Measurements from ENCODE around the gene CCSER1.

CCSER1 gene

DNA sequence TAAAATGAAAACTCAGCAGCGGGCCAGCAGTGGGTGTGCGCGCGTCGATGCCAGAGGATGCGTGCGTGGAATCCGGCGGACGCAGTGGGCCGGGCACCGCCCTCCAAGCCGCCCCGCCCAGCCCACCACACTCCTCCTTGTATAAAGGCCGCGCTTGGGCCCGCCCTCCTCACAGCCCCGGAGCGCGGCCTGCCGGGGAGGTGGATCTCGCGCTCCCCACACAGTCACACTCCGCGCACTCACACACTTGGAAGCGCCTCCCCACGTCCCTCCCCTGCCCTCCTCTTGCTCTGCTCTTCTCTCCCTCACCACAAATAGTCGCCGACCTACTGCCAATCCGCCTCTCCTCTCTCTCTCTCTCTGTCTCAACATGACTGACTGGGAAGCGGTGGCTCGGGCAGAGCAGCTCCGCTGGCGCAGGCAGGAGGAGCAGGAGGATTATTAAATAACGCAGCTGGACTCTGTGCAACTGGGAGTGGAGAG lies at the start of gene CCSER1:
CCSER1 (plus strand) TSS at position 172 of the 483 bp plus-strand sequence.
- DNase-seq (ENCODE audit: low read depth in 2 of 2): peak in 1 of 2 experiments; percentile 17

DNA sequence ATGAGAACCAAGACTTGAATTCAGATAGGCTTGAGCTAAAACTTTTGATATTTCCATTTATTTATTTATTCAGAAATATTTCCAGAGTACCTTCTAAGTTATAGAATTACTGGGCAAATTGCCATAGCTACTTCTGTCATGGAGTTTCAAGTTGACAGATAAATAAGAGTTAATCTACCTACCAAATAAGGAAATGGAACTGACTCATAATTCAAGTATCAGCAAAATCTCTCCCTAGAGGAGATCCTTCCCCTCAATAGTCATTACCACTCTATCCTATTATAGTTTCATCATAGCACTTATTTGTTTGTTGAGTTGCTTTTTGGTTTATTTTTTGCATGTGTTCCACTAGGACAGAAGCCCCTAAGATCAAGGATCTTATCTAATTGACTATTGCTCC lies 48.8 kb upstream of the CCSER1 start:
- DNase-seq (ENCODE audit: low read depth in 2 of 2): no peak

DNA sequence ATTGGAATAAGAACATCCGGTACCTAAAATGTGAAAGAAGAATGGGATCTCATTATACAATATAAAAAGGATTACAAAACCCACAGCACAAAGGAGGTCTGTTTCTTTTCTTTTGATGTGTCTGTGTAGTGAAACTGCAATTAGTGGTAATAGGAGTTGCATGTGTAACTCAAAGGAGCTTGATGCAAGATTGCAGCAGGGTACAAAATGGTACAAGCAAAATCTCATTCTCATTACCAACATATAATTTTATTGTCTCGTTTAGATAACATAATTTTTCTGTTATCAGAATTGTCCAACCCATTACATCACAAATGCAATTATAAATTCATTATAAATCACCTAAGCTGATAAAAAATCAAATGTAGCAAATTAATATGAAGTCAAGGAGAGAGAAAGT lies 47.1 kb upstream of the CCSER1 start:
- no peak for DNase-seq (ENCODE audit: low read depth in 2 of 2)

DNA sequence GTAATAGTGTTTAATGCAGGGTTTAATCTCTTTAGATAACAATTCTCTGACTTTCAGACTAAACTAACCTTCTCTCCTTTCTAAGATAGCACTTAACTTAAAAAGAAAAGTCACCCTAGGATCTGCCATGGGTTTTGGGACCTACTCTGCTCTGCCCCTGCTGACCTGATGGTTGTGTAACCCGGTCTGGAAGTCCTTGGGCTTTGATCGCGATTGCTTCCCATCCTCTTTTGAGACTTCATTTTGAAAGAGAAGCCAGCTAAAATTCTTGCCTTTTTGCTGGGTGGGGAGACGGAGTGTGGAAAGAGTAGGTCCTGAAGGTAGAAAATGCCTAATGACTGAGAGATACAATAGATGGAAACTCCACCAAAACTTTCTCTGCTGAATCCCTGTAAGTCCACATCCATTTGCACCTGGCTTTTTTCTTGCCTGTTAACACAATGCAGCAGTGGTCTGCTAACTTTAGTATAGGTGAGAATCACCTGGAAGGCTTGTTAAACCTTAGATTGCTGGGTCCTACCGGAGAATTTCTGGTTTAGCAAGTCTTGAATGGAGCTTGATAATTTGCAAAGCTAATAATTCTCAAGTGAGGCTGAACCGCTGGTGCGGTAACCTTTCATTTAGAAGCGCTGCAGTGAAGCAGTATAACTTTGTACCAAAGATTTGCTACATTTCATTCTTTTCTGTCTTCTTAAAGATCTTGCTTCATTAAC lies 45.6 kb upstream of the CCSER1 start:
- DNase-seq (ENCODE audit: low read depth in 2 of 2): no peak

DNA sequence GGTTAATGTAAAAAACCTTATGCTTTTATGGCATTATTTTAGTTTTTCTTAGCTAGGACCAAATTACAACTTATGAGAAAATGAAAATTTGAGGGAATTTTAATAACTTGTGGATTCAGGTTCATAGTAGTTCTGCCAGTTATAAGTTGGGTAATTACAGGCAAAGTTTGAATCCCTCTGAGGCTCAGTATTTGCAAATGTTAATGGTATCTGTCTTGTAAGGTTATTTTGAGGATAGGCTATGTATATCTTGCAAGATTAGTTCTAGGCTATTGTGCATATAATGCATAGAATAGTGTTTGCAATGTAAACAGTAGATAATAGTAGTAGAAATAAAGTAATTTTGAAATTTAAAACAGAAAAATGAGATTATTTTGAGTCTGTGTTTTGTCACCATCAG lies 44.7 kb upstream of the CCSER1 start:
- DNase-seq (ENCODE audit: low read depth in 2 of 2): no peak

DNA sequence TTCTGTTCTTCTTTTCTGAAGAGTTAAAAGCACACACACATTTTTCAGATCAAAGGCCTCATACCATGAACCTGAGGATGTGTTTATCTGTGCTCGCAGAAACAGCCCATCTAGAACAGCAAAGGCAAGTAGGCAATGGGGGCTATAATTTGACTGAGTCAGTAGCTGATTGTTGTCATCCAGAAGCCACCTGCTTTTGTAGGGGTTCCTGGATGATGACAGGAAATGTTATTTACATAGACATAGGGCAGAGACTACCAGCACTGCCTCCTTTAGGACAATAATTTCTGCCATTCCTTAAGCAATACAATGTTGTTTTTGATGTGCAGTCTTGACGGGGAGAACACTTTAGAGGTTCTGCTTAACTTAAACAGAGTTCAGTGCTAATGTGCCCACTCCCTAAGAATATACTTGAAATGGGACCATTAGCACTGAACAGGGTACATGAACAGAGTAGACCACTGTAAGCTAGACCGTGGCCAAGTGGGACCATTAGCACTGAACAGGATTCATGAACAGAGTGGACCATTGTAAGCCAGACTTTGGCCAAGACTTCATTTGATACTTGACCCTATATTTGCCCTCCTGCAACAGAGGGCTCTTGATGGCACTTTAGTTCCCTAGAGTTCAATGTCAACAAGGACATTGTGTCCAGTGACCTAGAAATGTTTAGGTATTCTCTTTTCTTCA lies 42.8 kb upstream of the CCSER1 start:
- DNase-seq (ENCODE audit: low read depth in 2 of 2): no peak

DNA sequence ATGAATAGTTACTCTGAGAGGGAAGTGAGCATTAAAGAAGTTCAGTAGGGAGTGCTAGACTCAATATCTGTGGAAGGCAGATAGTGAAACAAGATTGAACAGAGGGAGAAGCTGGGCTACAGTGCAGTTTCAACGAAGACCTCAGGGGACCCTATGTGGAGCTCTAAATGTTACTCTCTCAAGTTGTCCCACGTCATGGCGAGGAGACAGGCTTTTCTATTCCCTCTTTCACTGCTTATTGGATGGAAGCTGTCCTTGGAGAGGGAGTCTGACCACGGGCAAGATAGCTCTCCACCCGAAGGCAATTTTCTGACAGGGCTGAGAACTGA lies 42.3 kb upstream of the CCSER1 start:
- DNase-seq (ENCODE audit: low read depth in 2 of 2): no peak

DNA sequence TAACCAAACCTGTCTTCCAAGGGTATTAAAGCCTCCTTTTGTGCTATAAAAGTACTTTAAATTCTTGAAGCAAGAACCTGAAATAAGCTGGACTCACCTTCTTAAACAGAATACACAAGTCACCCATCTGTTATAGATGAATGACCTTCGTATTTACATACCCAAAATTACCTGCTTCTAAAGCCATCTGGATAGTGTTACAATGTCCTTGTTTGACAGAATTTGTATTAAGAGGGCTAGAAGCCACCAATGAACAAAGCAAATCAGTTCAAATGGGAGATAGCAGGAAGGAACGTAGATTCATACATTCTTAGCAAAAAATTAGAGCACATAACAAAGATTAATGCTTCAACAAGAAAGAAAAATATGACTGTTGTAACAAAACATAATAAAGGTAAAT lies 33.7 kb upstream of the CCSER1 start:
- no peak for DNase-seq (ENCODE audit: low read depth in 2 of 2)

DNA sequence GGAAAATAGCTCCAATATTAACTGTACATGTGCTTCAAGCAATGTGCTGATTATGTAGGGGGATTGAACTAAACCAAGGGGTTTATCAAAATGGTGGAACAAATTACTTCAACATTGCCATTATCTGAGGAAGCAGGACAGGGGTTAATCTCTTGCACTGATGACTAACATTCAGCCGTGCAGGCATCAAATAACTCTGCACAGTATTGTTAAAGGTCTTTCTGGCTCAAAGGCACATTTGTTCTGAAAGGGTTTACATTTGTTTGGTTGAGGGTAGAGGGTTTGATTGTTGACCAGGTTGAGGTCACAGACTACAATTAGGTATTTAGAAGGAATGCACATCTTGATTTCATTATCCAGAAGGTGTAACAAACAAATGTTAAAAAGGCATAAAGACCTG lies 32.2 kb upstream of the CCSER1 start:
- no peak for DNase-seq (ENCODE audit: low read depth in 2 of 2)

DNA sequence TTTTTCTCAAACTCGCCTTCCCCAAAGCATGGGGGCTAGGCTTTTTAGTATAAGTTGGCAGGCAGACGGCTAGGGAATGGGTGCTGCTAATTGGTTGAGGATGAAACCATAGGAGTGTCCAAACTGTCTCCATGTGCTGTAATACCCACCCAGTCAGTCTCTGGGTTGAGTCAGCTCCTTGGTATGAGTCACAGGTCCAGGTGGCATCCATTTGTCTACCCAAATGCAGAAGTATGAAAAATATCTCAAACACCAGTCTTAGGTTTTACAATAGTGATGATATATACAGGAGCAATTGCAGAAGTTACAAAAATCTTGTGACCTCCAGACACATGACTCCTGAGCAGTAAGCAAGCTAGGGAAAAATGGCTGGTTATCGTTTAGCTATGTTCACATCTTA lies 27.4 kb upstream of the CCSER1 start:
- DNase-seq (ENCODE audit: low read depth in 2 of 2): no peak

DNA sequence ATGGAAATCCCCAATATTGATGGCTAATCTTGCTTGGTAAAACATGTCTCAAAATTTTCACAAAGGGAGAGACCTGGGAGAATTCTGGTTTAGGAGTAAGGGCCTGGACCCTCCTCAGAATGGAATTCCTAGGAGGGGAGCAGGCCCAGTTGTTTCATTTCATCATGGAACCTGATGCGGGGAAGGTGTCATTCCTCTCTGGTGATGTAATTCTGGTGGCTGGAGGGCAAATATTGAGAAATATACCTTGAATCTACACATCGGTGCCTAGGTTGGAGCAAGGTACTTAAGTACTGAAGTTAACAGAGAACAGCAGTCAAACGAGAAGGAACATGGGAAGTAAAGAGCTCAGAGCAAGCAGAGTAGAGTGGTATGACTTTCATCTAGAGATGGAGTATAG lies 23.2 kb upstream of the CCSER1 start:
- DNase-seq (ENCODE audit: low read depth in 2 of 2): no peak

DNA sequence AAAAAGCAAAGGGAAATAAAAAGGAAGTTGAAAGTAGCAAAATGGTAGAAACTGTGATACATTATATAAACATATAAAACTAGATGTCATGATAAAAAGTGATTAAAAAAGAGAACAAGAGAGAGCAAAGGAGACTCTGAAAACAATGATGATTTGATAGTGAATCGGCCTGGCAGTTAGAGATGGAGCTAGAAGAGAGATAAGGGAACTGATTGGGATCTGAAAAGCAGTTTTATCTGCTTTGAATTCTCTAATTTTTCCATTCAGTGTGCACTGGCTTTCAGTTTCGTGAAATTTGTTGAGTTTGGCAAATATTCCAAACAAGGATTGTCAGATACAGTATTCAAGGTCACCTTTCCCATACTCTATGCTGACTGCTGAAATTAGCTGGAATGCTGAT lies 21.9 kb upstream of the CCSER1 start:
- no peak for DNase-seq (ENCODE audit: low read depth in 2 of 2)

DNA sequence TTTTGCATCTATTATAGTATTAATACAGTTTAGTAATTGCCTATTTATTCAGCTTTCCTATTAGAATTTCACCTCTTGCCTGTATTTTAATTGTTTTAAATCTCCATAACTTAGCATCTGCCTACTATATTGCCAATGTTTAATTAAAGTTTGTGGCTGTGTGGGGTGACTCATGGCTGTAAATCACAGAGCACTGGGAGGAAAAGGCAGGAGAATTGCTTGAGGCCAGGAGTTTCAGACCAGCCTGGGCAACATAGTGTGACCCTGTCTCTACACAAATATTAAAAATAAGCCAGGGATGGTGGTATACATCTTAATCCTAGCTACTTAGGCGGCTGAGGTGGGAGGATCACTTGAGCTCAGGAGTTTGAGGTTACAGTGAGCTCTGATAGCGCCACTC lies 14.5 kb upstream of the CCSER1 start:
- no peak for DNase-seq (ENCODE audit: low read depth in 2 of 2)

DNA sequence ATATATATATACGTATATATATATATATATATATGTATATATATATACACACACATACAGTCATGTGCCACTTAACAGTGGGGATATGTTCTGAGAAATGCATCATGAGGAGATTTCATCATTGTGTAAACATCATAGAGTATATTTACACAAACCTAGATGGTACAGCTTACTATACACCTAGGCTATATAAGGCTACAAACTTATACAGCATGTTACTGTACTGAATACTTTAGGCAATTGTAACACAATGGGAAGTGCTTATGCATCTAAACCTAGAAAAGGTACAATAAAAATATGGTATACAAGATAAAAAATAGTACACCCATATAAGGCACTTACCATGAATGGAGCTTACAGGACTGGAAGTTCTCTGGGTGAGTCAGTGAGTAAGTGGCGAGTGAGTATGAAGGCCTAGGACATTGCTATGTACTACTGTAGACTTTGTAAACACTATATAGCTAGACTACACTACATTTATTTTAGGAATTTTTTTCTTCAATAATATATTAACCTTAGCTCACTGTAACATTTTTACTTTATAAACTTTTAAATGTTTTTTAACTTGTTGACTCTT lies 13.2 kb upstream of the CCSER1 start:
- DNase-seq (ENCODE audit: low read depth in 2 of 2): no peak

DNA sequence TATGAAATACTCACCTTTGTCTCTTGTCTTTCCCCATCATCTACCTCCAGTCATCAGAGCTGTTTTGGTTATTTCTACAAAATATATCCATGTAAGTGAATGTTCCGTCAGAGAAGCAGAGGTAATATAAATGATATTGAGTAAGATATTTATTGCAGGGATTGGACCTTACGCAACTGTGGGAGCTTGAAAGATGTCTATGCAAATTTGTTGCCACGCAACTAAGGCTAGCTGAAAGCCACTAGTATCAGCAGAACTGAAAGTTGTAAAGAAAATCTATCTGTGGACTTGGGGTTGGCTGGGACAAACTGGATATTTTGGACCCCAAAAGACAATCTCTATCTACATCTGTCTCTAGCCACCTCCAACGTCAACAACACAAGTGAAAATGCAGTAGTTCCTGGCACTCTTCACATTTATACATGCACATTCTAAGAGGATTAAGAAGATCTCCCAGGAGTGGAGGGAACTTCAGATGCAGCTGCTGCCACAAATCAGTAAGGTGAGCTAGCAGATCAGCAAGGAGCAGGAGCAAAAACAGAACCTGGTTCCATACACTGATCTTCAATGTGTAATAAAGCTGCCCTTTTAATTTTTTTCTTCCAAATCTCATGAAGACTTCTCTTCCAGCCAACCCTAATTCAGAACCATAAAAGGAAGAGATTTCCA lies 8.5 kb upstream of the CCSER1 start:
- no peak for DNase-seq (ENCODE audit: low read depth in 2 of 2)

DNA sequence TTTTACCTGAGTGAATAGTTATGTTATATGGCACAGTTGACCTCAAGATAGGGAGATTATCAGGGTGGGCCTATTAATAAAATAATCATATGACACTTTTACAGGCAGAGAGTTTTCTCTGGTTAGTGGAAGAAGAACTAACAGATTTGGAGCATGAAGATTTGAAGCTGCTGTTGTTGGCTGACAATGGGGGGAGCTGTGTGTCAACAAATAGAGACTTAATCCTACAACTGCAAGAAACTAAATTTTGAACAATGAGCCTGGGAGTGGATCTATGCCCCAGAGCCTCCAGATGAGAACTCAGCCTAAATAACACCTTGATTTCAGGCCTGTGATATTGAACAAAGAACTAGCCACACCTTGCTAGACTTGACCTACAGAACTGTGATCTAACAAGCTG lies 7.2 kb upstream of the CCSER1 start:
- no peak for DNase-seq (ENCODE audit: low read depth in 2 of 2)

DNA sequence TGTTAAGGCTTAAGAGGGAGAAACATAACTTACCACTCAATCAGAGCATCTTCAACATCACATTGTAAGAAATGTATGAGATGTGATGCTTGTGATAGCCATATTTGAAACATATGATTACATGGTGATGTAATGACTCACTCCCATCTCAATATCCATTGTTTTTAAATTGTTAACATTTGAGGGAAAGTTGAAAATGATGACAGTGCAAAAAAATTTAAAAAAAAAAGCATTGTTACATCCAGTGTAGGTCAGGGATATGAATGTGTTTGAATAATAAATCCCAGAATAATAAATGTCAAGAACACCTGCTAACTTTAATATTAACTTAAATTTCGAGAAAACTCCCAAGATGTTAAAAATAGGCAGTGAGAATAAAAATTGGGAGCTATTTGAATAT lies 6.4 kb upstream of the CCSER1 start:
- no peak for DNase-seq (ENCODE audit: low read depth in 2 of 2)

DNA sequence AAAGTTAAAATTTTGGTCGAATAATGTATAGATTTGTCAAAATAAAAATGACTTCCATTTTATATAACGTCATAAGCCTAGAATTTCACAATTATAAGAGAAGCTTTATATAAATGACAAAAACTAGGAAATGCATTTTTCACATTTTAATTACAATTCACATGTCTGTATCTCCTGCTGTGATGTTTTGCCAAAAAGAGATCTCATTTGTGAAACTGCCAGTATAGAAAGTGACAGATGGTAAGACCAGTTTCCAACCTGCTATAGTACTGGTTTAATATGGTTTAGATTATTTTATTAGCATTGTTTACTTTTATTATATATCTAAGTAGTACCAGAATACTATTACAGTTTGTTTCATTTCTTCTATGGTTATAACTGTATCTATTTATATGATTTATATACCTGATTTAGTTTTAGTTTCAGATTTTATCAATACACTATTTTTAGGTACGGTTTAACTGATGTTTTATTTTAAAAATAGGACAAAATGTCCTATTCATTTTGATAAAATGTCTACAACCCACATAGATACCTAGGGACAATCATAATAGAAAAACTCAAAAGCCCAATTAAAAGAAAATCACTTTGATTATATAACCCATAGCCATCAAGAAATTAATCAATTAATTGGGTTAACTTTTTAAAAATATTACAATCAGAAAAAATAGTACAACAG lies 5.4 kb upstream of the CCSER1 start:
- no peak for DNase-seq (ENCODE audit: low read depth in 2 of 2)

DNA sequence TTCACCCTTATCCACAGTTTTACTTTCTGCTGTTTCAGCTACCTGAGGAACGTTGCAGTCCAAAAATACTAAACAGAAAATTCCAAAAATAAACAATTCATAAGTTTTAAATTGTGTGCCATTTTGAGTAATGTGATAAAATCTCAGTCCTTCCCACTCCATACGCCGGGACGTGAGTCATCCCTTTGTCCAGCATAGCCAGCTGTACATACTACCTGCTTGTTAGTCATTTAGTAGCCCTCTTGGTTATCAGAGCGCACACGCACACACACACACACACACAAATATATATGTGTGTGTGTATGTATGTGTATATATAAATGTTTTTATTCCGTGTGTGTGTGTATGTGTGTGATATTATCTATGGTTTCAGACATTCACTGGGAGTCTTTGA lies 4.8 kb upstream of the CCSER1 start:
- no peak for DNase-seq (ENCODE audit: low read depth in 2 of 2)

DNA sequence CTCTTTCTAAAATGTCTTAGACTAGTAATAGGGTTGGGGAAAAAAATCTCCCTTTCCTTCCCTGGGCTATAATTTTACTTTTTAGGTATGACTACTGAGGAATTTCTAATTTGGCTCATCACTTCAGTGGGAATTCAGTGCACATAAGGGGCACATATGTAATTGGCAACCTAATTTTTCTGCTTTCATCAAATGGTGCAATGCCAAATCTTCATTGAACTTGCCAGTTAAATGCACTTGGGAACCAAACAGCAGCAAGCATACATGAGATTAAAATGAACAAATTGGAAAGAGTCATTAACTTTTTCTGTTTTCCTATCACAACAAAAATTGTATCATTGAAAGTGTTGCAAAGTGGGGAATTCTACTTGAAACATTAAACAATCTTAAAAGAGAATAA lies 2.9 kb upstream of the CCSER1 start:
- no peak for DNase-seq (ENCODE audit: low read depth in 2 of 2)

DNA sequence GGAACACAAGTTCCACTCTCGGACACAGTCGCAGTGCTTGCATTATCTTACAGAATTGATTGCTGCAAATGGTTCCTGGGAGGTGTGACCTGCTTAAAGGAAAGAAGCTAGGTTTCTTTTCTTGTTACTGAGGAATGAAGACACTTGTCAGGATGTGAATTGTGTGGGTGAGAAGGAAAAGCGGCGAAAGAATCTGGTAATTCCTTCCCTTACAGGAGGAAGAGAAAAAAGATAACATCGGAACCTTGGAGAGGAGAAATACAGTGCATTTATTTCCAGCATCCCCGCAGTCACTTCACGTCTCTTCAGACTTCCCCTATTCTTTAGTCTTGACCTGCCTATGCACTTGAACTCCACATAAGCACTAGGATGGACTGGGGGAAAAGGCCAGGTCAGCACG lies 389 bp upstream of the CCSER1 start:
- DNase-seq (ENCODE audit: low read depth in 2 of 2): no peak

DNA sequence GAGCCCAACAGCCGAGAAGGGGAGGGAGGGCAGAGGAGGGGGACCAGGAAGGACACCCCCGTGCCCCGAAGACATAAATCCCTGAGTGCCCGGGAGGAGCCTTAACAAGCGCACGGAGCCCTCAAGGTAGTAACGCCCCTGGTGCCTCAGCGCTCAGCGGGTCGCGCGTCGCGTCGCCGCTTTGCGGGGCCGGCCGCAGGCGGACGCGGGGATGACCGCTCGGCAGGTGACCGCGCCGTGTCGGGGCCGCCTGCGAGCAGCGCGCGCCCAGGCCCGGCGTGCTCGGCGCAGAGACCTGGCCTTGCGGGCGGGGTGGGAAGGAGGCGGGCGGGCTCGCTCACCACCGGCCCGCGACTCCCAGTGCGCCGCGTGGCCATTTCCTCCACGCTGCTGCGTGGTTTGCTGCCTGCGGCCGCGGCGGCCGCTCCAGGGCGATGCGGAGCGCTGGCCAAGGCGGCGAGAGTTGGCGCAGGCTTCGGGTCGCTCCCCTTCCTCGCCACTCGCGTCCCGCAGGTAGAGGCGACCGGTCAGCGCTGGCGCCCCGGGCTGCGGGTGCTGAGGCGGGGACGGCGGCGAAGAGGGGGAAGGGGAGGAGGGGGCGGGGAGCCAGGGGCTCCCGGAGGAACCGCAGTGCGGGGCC lies 632 bp downstream of the CCSER1 start:
- DNase-seq (ENCODE audit: low read depth in 2 of 2): no peak
